NT2/D1 (cell line): ENCODE data around the gene PIK3C3.

Source experiments
- DNase-seq: peaks from one replicate; pipeline ENCODE4 v3.0.0-alpha.2; 2011; ENCODE audit warnings: low read depth, low spot score
- H3K27me3 ChIP-seq: 2 replicates; pipeline ENCODE4 v1.6.0; 2011; ENCODE audit warnings: mild to moderate bottlenecking; ENCODE audit not compliant: insufficient read length, insufficient read depth
- H3K36me3 ChIP-seq: 2 replicates; pipeline ENCODE4 v1.6.1; 2011; ENCODE audit warnings: mild to moderate bottlenecking, low read length, mixed read lengths; ENCODE audit not compliant: insufficient read depth, insufficient read length
- H3K4me1 ChIP-seq: 2 replicates; pipeline ENCODE4 v1.5.1; 2011; ENCODE audit not compliant: insufficient read depth, insufficient read length
- H3K4me3 ChIP-seq: 2 replicates; pipeline ENCODE4 v1.5.1; 2011; ENCODE audit warnings: low read depth; ENCODE audit not compliant: insufficient read length
- H3K9ac ChIP-seq: 2 replicates; pipeline ENCODE4 v1.6.0; 2011; ENCODE audit warnings: low read depth; ENCODE audit not compliant: insufficient read length
- H3K9me3 ChIP-seq: 2 replicates; pipeline ENCODE4 v1.5.1; 2011; ENCODE audit warnings: mild to moderate bottlenecking, low read length; ENCODE audit not compliant: insufficient read depth
- SUZ12 ChIP-seq: IDR thresholded peaks from 2 replicates; pipeline ENCODE4 v1.6.1; 2011; ENCODE audit not compliant: insufficient read length, insufficient read depth; ENCODE audit errors: extremely low read depth
- YY1 ChIP-seq: IDR thresholded peaks from 2 replicates; pipeline ENCODE4 v1.6.1; 2011; ENCODE audit not compliant: insufficient read length, insufficient read depth
- ZNF274 ChIP-seq: IDR thresholded peaks from 2 replicates; pipeline ENCODE4 v1.6.1; 2011; ENCODE audit warnings: mild to moderate bottlenecking, low read depth, low read length

PIK3C3 gene

DNA sequence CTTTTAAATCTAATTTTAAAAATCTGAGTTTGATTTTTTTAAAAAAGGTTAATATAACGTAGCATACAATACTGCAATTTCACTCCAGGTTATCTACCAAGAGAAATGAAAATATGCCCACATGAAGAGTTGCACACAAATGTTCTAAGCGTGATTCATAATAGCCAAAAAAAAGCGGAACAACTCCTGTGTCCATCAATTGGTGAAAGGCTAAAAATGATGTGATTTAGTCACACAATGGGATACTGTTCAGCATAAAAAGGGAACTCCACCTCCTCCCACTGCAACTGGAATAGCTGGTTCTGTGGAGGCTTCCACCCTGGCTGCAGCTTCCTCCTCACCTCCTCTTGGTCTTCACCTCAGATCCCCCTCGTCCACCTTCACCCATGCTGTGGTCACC, 132.8 kb downstream of the PIK3C3 start:
- Histone ChIP-seq H3K36me3 (no peaks in the 10 kb centered on the region), H3K9me3 (no peaks in the 10 kb centered on the region), H3K27me3 (no peaks in the 10 kb centered on the region), H3K4me1 (no peaks in the 10 kb centered on the region), H3K9ac (no peak overlapping the region), H3K4me3 (no peak overlapping the region)
- no peak for TF ChIP-seq ZNF274
- no peak for TF ChIP-seq YY1
- no peak for TF ChIP-seq SUZ12
- no peak for DNase-seq

DNA sequence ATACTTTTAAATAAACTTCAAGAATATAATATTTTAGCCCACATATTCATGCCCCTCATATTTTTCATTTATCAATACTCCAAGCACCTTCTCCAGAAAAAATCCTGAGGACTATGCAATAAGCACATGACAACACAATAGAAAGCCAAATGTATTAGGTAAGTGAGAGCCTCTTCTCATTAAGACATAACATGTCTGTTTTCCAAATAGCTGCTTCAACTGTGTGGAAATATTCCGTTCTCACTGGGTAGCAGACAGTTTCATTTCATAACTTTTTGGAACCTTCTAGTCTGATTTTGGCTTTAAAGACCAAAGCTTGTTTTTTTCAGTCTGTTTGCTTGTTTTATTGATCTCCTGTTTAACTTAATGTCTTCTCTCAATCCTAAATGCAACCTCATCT, 137.8 kb downstream of the PIK3C3 start:
- no peak overlapping the region for H3K4me3 ChIP-seq
- no peaks in the 10 kb centered on the region for H3K27me3 ChIP-seq
- no peaks in the 10 kb centered on the region for H3K36me3 ChIP-seq
- H3K4me1 ChIP-seq: no peaks in the 10 kb centered on the region
- H3K9ac ChIP-seq: no peak overlapping the region
- no peaks in the 10 kb centered on the region for H3K9me3 ChIP-seq
- TF ChIP-seq ZNF274 (no peak), SUZ12 (no peak), YY1 (no peak)
- DNase-seq: no peak

DNA sequence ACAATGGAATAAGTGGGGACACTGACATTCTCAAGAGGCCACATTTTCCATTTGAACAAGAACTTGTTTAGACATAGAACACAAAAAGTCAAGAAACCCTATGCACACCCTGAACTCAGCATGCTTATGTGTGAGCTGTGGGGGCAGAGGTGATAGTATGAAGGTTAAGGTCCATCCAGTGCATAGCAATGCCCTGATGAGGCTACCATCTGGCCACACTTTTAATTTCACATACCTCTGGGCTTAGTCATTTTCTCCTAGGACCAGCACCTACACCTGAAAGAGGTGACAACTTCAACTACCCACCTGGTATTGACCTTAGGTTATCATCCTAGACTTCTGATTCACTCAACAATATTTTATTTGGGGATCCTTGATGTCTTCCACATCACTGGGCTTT, 139.8 kb downstream of the PIK3C3 start:
- Histone ChIP-seq H3K9ac (no peak overlapping the region), H3K4me3 (no peak overlapping the region), H3K9me3 (no peaks in the 10 kb centered on the region), H3K4me1 (no peaks in the 10 kb centered on the region), H3K36me3 (no peaks in the 10 kb centered on the region), H3K27me3 (no peaks in the 10 kb centered on the region)
- TF ChIP-seq YY1: no peak
- TF ChIP-seq SUZ12: no peak
- DNase-seq: no peak

DNA sequence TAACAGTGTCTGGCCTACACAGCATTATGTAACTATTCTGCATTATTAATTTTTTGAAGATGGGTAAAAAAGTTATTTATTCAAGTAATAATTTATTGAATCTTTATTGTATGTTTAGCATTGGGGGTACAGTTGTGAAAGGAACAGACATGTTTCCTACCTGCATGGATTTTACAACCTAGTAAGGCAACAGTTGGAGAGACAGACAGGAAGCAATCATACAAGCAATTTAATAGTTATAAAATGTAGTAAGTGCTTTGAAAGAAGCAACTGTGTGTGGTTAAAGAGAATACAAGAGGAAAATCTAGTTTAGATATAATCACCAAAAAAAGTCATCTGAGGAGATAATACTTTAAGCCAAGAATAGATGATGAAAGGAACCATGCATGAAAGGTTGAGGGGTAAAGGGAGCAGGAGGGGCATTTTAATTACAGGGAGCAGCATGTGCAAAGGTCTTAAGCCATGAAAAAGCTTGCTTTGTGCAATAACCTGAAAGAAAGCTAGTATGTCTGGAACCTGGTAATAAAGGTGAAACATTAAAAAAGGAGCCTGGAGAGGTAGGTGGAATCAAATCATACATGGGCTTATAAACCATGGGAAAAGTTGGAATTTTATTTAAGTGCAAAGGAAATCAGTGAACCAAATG, 140.8 kb downstream of the PIK3C3 start:
- H3K9ac ChIP-seq: no peak overlapping the region
- no peak overlapping the region for H3K4me3 ChIP-seq
- no peak for DNase-seq
- TF ChIP-seq YY1: no peak
- TF ChIP-seq SUZ12: no peak
- TF ChIP-seq ZNF274: no peak
- no peaks in the 10 kb centered on the region for H3K4me1 ChIP-seq
- H3K27me3 ChIP-seq: no peaks in the 10 kb centered on the region
- no peaks in the 10 kb centered on the region for H3K36me3 ChIP-seq
- H3K9me3 ChIP-seq: no peaks in the 10 kb centered on the region

DNA sequence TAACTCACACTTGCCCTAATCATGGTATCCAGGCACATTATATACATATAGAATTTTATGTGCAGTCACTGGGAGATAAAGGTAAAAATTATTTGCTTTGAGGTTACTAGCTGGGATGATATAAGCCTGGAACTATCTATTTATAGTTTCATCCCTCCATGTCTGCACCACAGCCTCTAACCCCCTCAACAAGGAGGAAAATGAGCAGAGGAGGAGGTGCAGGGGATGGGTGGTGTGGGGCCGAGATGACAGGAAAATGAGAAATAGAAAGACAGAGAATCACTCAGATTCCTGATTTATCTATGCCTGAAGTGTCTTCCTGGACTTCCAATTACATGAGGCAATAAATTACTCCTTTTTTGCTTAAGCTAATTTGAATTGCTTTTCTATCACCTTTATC, 145.2 kb downstream of the PIK3C3 start:
- Histone ChIP-seq H3K4me1 (no peaks in the 10 kb centered on the region), H3K27me3 (no peaks in the 10 kb centered on the region), H3K4me3 (no peak overlapping the region), H3K9ac (no peak overlapping the region), H3K36me3 (no peaks in the 10 kb centered on the region), H3K9me3 (no peaks in the 10 kb centered on the region)
- no peak for DNase-seq
- TF ChIP-seq YY1: no peak
- TF ChIP-seq ZNF274: no peak

DNA sequence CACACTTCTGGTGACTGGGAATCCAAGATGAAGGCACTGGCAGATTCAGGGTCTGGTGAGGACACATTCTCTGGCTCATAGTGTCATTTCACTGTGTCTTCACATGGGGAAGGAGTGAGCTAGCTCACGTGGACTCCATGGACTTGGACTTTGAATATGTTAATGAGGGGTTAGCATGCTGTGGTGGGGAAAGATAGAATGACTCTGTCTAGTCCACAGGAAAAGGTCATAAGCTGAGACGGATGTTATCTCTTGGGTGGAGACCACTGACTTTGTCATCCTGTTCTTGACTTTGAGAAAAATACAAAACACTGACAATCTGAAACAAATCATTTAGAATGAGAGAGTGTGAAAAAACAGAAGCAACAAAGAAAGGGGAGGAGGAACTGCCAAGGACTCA, 145.9 kb downstream of the PIK3C3 start:
- Histone ChIP-seq H3K9me3 (no peaks in the 10 kb centered on the region), H3K27me3 (no peaks in the 10 kb centered on the region), H3K36me3 (no peaks in the 10 kb centered on the region), H3K9ac (no peak overlapping the region), H3K4me1 (no peaks in the 10 kb centered on the region), H3K4me3 (no peak overlapping the region)
- no peak for DNase-seq
- no peak for TF ChIP-seq ZNF274
- no peak for TF ChIP-seq YY1
- TF ChIP-seq SUZ12: no peak

DNA sequence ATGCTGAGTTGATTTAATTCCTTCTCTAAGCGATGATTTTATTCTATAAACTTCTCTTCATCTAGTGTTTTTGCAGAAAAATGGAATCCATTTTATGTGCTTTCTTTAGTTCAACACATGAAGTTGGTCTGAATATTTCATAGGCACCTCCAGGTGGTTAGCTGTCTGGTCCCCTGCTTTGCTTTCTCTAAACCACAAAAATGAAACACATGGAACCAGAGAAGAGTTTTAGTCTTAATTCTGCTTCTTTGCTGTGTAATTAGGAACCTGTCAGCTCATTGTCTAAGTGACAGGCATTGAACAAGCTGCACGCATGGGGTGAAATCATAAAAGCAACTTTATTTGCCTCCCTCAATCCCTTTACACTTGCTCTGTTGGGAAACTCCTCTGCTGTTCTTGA, 150.4 kb downstream of the PIK3C3 start:
- no peaks in the 10 kb centered on the region for H3K36me3 ChIP-seq
- no peaks in the 10 kb centered on the region for H3K27me3 ChIP-seq
- H3K9me3 ChIP-seq: no peaks in the 10 kb centered on the region
- no peak for DNase-seq
- no peak for TF ChIP-seq YY1
- TF ChIP-seq SUZ12: no peak
- TF ChIP-seq ZNF274: no peak
- no peak overlapping the region for H3K9ac ChIP-seq
- no peak overlapping the region for H3K4me3 ChIP-seq
- H3K4me1 ChIP-seq: no peaks in the 10 kb centered on the region

DNA sequence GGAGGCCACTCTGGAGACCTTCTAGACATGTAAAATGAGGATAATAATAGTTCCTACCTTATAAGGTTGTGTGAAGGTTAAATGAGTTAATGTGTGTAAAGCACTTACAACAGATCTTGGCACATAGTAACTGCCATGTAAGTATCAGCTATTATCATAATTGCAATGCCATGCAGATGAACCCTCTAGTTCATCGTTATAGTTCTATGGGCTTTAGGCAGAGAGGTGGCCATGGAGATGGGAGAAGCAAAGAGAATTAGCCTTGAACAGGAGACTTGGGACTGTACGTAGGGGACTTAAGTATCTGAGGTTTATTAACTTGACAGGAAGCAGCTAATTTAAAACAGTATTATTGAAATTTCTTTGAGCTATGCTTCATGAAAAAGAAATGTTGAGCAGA, 151.8 kb downstream of the PIK3C3 start:
- no peaks in the 10 kb centered on the region for H3K36me3 ChIP-seq
- TF ChIP-seq ZNF274: no peak
- no peak for TF ChIP-seq SUZ12
- no peak for TF ChIP-seq YY1
- no peak overlapping the region for H3K9ac ChIP-seq
- DNase-seq: no peak
- no peaks in the 10 kb centered on the region for H3K27me3 ChIP-seq
- H3K4me1 ChIP-seq: no peaks in the 10 kb centered on the region
- no peaks in the 10 kb centered on the region for H3K9me3 ChIP-seq
- no peak overlapping the region for H3K4me3 ChIP-seq
